HG02678 (cell line): Measurements from ENCODE around the gene FAF1.
A peak's percentile ranks its signal among the peaks of the same experiment; 100 is the strongest.
"Not testable (repeated sequence)": the region's sequence is repeated elsewhere in the genome, so short reads cannot be mapped to it uniquely, and the experiment has no call there.

ENCODE experiments used
- ATAC-seq: cut with Tn5 transposase; IDR thresholded peaks from one replicate; pipeline ENCODE4 v1.9.1; 2021; ENCODE audit warnings: mild to moderate bottlenecking, moderate library complexity; ENCODE audit not compliant: unreplicated experiment

FAF1 gene

DNA sequence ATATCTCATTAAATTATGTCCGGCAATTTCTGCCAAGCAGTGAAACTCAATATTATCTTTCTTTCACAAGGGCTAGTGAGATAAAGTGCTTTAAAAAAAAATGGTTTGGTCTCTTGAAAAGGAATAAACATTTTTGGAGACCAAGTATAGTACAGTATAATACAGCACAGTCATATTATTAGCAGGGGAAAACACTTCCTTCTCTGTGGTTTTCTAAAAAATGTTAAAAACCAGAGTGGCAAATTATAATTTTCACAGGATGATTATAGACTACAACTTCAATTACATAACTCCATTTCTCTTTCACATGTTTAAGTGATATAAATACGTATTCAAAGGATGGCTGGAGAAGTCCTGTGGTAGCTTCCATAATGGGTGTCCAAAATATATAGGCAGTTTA lies 366.6 kb downstream of the FAF1 start:
- no peak for ATAC-seq

DNA sequence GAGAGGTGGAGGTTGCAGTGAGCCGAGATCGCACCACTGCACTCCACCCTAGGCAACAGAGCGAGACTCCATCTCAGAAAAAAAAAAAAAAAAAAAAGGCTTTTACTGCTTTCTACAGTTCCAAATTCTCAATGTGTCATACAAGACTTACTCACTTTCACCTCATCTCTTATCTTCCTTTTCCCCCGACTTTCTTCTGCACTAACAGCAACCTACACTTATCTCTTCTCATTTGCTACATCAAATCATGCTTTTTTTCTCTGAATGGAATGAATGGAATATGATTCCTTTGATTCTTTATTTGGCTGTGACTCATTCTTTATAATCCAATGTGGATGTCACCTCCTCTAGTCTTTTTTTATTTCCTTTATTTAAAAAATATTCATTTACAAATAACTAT lies 368.5 kb downstream of the FAF1 start:
- ATAC-seq: no peak

DNA sequence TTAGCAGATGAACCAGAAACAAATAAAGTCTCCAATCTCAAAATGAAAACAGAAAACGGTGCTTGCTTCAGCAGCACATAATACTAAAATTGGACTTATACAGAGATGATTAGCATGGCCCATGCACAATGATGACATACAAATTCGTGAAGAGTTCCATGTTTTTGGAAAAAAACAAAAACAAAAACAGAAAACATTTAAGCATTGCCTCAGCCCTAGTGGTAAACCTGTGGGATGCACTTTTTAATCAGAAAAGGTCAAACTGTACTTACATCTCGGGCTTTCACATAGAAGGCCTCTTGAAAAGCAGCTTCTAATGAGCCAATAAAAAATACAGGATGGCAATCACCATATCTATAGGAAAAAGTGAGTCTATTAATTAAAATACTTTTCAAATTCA lies 377.7 kb downstream of the FAF1 start:
- ATAC-seq: no peak

DNA sequence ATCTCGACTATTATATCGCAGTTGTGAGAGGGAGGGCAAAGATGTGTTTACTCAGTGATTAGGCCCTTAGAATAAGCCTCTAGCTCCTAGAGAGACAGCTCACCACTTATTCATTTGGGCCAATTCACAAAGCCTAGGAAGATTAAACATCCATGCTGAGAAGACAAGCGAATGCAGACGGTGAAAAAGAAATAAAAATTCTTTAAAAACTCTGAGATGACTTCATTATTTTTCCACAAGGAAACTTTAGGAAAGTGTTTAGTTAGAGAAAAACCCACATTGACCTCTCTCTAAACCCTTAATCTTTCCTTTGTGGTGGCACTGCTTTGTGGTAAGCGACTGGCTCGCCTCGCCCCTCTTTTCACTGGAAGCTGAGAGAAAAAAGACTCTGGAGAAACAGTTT lies 390.0 kb downstream of the FAF1 start:
- ATAC-seq: no peak

DNA sequence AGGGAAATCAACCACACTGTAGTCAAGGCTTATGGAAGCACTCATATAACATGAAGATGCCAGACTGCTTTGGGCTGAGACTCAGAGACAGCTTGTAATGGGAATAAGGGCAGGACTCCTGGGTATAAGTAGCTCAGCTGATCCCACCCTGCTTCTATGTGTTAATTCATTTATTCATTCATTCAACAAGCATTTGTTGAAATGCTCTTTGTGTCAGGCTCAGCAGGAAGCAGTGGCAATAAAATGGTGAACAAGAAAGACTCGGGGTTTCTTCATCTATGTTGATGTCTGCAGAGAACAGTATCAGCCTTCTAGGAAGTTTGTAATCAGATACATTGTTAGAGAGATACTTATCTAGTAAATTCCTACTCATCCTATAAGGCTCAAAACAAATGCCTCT lies 391.3 kb downstream of the FAF1 start:
- ATAC-seq: no peak

DNA sequence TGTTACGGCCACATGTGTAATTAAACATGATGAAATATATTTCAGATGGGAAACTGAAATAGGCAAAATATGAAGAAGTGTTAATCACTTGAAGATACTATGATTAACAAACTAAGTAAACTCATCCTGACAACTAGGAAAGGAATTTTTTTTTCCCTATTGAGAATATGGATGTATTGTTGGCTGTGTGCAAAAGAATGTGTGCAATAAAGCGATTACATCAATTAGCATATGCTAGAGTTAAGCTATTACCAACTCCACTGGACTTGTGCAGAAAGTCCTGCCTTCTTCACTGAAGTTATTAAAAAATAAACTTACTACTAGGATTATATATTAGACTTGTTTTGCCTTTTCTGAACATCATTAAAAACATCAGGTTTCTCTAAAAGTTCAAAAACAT lies 393.7 kb downstream of the FAF1 start:
- ATAC-seq: no peak

DNA sequence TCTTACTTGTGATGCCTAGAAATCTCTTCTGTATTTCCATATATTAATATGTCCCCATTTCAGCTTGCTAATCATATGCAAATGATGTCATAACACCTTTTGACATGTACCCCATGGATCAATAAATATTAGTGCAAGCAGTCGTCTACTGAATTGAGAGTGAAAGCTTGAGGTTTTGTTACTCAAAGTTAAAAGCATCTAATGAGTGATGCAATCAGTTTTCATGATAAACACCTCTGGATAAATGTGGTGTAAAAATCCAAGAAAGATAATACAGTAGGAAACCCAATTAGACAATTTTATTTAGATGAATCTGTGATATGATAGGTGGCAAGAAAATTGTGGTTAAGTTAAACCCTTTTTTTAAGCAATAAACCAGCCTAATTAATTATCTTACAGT lies 395.6 kb downstream of the FAF1 start:
- no peak for ATAC-seq

DNA sequence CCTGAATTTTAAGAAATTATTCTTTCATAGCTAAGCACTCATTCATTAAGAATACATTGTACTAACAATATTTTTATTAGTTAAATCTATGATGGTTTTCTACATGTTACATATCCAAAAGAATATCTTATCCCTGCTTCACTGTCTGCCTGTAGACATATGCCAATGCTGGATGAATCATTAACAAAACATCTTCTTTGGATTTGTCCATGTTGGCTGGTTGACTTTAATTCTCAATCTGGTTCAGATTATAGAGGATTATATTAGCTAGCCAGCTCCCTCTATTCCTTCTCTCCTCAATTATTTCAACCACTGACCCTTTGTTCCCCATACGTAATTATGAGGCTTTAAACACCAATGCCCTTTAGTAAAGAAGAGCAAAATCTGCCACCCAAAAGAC lies 398.0 kb downstream of the FAF1 start:
- ATAC-seq: no peak

DNA sequence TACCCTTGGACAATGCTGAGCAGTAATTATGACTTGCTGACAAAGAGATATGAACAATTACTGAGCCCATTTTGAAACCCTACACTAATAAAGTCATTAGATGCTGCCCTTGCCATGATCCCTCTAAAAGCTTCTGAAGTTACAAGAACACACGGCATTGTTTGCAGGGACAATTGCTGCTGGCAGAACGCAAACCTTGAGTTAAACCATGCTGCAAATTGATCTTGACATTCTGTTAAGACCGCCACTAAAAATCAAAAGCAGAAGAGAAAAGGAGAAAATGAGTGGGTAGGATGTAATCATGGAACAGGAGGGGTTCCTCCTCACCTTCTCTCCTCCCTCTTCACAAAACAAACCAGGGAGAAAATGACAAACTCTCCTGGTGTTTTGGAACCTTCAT lies 400.6 kb downstream of the FAF1 start:
- ATAC-seq: no peak

DNA sequence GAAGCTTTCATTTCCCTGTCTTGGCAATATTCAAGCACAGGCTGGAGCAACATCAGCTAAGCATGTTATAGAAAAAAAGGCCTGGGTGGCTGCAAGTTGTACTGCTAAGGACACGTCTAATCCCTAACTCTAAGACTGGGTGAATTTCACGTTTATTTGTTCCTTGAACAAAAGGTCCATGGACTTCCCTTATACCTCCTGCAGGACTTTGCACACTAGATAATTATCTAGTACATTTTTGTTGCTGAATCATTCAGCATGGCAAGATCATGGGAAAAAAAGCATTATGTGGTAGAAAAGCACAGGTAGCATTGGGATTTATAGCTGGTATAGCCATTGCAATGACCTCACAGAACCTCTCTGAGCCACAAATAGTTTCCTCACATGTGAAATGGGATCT lies 406.1 kb downstream of the FAF1 start:
- ATAC-seq: no peak

DNA sequence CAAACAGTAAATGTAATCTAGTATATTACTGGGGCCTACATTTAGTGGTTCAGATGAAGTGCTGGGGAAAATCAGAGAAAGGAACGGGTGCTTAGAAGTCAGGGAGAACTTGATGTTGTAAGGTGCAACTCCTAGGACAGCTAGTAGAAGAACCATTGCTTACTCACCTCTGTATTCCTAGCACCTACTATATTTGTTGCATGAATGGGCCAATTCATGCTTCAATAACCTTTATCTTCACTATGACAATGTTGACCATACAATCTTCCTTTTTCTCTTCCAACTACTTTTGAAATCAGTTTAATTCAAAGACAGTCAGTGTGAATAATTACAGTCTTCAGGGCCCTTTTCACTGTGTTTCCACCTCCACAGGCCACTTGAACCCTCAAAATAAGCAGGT lies 411.8 kb downstream of the FAF1 start:
- no peak for ATAC-seq

DNA sequence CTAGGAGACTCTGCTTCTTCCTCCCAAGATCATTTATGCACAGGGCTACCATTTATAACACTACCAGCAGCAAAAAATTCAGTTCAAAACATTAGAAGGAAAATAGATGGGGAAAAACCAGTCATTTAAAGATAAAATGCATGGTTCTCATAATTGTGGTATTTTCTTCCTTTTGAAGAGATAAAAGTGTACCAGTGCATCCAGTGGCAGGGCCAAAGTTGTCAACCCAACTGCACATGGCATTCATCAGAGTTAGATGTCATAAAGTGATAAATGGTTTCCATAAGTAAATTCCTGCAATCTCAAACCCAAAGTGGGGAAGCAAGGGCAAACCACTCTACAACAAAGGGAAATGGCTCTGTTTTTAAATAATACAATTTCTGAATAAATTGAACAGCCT lies 417.7 kb downstream of the FAF1 start:
- no peak for ATAC-seq

DNA sequence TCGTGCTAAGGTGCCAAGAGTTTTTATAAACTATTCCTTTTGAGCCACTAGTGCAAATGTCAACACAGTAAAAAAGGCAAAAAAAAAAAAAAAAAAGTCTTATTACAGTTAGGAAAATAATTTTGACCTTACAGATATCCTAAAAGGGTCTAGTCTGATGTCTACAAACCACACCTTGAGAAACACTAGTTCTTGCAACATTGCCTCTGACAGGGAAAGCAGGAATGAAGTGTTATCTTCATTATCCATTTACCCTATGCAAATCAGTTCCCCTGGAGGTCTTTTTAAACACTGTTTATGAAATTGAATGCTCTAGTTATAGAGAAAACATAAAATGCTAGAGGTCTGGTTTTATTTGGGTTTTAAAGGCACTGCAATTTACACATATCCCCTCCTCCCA lies 421.6 kb downstream of the FAF1 start:
- ATAC-seq: no peak

DNA sequence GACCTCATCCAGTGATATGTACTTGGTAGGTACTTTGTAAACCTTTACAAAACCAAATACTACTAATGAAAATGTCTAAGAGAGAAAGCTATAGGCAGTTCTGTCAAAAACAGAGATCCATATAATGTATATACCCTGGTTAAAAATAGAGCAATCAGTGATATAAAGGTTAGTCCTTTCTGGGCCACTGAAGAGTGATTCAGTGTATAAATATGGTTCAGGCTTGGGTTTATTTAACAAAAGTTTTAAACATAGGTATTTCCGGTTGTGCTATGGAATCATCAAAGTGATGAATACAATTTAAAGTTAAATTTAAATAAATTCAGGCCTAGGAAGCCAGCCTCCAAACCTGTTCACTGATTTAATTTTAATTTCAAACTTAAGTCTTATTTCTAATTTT lies 428.5 kb downstream of the FAF1 start:
- ATAC-seq: no peak

DNA sequence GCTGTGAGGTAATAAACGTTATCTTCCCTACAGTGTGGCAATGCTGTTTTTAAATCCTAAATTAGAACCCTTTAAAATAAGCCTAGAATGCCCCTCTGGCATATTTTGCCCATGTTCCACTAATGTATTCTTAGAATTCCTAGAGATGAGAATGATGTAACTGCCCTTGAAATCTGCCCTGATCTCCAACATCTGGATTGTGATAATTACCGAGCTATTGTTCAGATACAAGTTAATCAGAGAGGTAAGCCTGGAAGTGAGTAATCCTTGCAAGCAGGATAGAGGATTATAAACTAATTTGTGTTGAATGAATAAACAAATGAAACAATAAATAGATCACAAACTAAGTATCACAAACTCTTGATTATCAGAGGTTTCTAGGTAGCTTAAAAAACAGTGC lies 429.0 kb downstream of the FAF1 start:
- ATAC-seq: no peak

DNA sequence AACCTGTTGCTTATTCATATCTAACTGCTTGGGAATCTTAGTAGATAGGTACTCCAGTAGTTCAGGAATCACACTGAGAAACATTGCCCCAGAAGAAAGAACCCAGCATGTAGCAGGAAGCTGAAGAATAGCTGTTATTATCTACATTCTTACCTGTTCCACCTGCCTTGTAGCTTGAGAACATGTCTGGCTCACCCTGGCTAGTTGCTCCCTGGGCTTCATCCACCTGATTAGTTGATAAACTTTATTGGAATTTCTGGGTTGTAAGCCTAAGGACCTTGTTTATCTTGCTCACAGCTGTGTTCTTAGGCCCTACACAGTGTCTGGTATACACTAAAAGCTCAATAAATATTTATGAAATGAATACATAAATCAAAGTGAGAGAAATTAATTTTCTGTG lies 430.6 kb downstream of the FAF1 start:
- ATAC-seq: no peak

DNA sequence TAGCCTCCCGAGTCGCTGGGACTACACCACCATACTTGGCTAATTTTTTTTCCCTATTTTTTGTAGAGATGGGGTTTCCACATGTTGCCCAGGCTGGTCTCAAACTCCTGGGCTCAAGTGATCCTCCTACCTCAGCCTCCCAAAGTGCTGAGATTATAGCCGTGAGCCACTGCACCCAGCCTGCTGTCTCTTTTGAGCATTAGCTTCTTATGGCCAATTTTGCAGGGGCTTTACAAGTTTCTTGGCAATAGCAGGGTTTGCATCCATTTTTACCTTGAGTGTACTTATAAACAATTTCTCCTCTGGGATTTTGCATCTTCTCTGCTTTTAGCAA lies 432.1 kb downstream of the FAF1 start:
- not testable (repeated sequence) for ATAC-seq

DNA sequence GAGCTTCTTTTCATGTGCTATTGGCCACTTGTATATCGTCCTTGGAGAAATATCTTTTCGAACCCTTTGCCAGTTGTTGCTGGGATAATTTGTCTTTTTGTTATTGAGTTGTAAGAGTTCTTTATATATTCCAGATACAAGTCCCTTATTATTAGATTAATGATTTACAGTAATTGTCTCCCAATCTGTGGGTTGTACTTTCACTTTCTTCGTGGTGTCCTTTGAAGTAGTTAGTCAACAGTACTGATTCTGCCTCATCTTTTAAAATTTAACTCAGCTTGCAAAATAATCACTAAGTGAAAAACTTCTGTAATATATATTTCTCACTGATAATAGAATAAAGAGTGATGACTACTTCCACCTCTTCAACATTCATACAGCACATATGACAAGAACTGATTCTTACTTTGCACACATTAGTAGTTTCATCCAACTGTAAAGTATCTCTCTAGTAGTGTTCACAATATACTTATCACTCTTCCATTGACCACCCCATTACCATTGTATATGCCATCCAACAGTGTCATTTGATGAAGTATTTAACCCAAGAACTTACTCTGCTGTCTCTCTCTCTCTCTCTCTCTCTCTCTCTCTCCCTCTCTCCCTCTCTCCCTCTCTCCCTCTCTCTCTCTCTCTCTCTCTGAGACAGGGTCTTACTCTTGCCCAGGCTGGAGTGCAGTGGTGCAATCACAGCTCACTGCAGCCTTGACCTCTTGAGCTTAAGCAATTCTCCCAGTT lies 432.6 kb downstream of the FAF1 start:
- ATAC-seq: no peak

DNA sequence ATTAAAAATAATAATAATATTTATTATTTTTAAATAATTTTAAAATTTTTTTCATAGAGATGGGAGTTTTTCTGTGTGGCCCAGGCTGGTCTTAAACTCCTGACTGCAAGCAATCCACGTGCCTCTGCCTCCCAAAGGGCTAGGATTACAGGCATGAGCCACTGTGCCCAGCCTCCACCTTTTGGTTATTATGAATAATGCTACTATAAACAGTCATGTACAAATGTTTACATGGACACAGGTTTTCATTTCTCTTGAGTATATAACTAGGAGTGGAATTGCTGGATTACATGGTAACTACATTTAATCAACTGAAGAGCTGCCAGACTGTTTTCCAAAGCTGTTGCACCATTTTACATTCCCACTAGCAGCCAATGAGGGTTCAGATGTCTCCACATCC lies 433.6 kb downstream of the FAF1 start:
- no peak for ATAC-seq

DNA sequence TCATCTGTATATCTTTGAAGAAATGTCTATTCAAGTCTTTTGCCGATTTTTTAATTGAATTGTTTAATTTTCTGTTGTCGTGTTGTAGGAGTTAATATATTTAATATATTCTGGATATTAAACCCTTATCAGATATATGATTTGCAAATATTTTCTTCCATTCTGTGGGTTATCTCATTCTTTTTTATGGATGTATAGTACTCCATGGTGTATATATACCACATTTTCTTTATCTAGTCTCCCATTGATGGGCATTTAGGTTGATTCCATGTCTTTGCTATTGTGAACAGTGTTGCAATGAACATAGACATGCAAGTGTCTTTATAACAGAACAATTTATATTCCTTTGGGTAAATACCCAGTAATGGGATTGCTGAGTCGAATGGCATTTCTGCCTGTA lies 436.5 kb downstream of the FAF1 start:
- ATAC-seq: no peak

DNA sequence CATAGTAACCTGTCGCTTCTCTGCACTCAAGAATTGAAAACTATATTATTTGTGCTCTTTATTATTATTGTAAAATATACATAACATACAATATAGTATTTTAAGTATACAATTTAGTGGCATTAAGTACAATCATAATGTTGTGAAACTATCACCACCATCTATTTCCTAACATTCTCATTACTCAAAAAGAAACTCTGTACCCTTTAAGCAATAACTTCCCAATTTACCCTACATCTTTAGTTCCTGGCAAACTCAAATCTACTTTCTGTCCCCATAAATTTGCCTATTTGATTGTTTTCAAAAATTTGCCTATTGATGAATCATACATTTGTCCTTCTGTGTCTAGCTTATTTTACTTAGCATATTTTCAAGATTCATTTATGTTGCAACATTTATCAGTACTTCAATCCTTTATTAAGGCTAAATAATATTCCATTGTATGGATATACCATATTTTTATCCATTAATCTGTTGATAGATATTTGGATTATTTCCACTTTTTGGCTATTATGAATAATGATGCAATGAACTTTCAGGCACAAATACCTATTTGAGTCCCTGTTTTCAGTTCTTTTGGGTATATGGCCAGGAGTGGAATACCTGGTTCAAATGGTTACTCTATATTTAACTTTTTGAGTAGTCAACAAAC lies 437.2 kb downstream of the FAF1 start:
- no peak for ATAC-seq

DNA sequence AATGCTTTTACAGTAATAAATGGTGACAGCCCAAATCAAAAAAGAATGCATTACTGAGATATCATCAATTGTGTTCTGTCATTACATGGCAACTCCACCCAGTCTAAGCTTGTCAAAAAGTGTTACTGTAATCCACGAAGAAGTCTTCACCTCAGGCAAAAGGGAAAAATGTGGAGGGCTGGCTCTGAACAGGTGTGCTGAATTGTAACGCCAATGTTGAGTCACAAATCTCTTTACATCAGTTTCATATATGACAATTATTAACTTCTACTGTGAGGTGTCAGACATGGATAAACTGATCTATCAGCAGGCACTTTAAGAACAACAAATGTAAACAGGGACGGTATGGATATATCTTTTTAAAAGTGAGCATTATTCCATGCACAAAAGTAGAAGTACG lies 438.4 kb downstream of the FAF1 start:
- ATAC-seq: peak; percentile 64

DNA sequence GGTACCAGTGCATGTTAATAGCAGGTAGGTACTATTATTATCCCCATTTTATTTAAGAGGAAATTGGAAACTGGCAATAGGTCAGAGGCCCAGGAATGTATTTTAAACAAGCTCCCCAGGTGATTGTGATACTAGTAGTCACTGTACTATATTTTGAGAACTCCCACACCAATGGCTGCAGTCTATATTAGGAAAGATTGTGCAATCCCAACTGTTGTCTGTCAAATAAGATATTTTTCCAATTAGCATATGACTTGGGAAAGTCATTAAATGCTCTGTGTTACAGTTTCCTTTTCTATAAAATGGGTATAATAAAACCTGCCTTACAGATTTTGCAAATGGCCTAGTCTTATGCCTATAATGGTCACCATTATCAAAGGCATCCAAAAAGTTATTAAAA lies 442.6 kb downstream of the FAF1 start:
- no peak for ATAC-seq
